ENCODE results near the gene MYO16.

GRCh38 chr13:109204252-109204651 lies 574.8 kb downstream of the MYO16 start:
- TF ChIP-seq POLR2A (IDR thresholded peaks at IDR 0.05), result no peak
- no peak for TF ChIP-seq POLR2AphosphoS5 (IDR thresholded peaks at IDR 0.05; ENCODE audit: insufficient read depth in 1 of 2, low read depth in 1 of 2)
- TF ChIP-seq, protein P1, sequence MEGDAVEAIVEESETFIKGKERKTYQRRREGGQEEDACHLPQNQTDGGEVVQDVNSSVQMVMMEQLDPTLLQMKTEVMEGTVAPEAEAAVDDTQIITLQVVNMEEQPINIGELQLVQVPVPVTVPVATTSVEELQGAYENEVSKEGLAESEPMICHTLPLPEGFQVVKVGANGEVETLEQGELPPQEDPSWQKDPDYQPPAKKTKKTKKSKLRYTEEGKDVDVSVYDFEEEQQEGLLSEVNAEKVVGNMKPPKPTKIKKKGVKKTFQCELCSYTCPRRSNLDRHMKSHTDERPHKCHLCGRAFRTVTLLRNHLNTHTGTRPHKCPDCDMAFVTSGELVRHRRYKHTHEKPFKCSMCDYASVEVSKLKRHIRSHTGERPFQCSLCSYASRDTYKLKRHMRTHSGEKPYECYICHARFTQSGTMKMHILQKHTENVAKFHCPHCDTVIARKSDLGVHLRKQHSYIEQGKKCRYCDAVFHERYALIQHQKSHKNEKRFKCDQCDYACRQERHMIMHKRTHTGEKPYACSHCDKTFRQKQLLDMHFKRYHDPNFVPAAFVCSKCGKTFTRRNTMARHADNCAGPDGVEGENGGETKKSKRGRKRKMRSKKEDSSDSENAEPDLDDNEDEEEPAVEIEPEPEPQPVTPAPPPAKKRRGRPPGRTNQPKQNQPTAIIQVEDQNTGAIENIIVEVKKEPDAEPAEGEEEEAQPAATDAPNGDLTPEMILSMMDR (IDR thresholded peaks at IDR 0.05), result no peak
